H7 (cell line): ENCODE data around the gene NUP98. TPM values are rescaled to one million over a fixed set of nuclear protein-coding genes. Genes with fewer than 3 reads are reported as not detected.

Experiments
- DNase-seq: peaks from one replicate; pipeline ENCODE4 v3.0.0; 2012
- H3K27me3 ChIP-seq: 2 replicates; pipeline ENCODE4 v1.6.0; 2011; ENCODE audit warnings: mild to moderate bottlenecking, low read length; ENCODE audit not compliant: control insufficient read depth, insufficient read depth
- H3K36me3 ChIP-seq: replicated peaks from 2 replicates; pipeline ENCODE4 v1.5.1; 2011; ENCODE audit warnings: low read length; ENCODE audit not compliant: control insufficient read depth, insufficient read depth
- H3K4me3 ChIP-seq: 2 replicates; pipeline ENCODE4 v1.5.1; 2011; ENCODE audit warnings: low read depth, mild to moderate bottlenecking, control low read depth, low read length, moderate library complexity; ENCODE audit not compliant: insufficient read depth
- total RNA-seq: library from RNA; depleted of rRNA; stranded (reverse); fragments of >200 nt; shearing (Covaris generic); gene quantifications from 2 replicates; pipeline ENCODE4 v1.2.3, GENCODE V29; 2014; rRNA removed

The NUP98 gene
- total RNA-seq = 126 and 132 TPM in 2 replicates

DNA sequence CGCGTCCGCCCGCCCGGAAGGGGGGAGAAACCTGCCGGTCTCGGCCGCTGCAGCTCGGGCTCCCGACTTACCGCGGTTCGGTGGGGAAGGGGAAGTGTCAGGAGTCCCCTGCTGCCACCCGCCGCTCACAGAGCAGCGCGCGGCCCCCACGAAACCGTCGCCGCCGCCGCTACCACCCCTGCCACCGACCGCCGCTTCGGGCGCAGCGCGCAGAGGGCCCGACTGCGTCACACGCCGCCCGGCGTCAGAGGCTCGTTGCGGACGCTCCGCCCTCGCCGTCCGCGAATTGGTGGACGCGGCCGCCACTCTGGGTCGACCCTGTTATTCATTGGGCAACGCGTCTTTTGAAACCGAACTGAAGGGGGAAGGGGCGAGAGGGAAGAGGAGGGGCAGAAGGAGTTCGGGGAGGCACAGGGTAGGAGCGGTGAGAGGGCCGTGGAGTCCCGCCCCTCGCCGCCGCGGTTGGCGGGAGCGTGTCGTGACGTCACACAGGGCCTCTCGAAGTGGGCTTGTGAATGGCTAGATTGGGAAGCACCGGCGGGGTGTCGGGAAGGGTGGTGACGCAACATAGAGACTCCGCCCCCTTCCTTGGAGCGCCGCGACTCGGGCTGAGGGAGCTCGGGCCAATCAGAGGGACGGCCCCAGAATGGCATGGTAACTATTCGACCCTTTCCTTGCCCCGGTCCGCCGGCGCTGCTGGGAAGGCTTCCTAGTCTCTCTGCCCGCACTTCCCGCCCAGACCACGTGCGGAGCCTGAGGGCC is at the start of gene NUP98:
NUP98 (minus strand) TSS at position 226 of the 762 bp plus-strand sequence. CDS start 15,437 bp downstream, outside the sequence.
- H3K4me3 ChIP-seq = peak within 1 kb of the TSS; percentile 92
- peaks cover 4% of the 10 kb centered on the region for H3K36me3 ChIP-seq
- H3K27me3 ChIP-seq = no peaks in the 10 kb centered on the region
- DNase-seq = peak; percentile 99

DNA sequence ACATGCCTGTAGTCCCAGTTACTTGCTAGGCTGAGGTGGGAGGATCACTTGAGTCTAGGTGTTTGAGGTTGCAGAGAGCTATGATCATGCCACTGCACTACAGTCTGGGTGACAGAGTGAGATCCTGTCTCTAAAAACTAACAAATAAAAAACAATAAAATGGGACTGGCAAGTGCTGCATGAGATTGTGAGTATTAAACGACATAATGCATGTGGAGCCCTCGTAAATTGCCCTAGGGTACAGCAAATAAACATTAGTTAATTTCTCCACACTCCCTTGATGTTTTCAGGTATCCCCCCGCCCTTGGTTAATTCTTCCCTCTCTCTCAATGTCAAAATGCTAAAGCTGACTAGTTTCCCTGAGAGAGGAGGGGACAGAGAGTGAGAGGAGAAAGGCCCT is 48.3 kb upstream of the NUP98 start:
- H3K27me3 ChIP-seq = no peaks in the 10 kb centered on the region
- no peak for DNase-seq
- no peak overlapping the region for H3K4me3 ChIP-seq

DNA sequence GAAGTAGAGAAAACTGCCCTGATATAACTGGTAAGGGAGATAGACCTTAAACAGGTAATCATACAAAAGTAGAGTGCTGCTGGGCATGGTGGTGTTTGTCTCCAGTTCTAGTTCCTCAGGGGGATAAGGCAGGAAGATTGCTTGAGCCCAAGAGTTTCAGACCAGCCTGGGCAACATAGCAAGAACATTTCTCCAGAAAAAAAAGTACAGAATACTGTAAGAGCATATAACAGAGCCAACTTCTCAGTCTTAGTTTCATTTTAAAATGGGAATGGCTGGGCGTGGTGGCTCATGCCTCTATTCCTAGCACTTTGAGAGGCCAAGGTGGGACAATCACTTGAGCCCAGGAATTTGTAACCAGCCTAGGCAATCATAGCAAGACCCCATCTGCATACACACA is 47.9 kb upstream of the NUP98 start:
- Histone ChIP-seq H3K36me3 (no peaks in the 10 kb centered on the region), H3K27me3 (no peaks in the 10 kb centered on the region), H3K4me3 (no peak overlapping the region)
- no peak for DNase-seq

More for the DNA sequence above, 48.3 kb upstream of the NUP98 start:
- no peaks in the 10 kb centered on the region for H3K36me3 ChIP-seq

DNA sequence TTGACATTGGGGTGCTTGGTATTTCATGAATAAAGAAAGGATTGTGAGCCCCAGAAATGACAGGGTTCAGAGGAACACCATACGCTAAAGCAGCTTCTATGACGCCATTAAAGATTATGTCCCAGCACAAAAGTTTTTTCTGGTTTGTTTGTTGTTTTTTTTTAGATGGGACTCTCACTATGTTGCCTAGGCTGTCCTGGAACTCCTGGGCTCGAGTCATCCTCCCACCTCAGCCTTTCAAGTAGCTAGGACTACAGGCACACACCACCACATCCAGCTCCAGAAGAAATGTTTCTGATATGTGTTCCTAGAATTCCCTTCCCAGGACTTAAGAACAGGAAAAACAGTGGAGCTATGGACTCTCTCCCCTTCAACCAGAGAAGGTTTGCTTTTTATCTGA is 46.0 kb upstream of the NUP98 start:
- no peaks in the 10 kb centered on the region for H3K36me3 ChIP-seq
- no peaks in the 10 kb centered on the region for H3K27me3 ChIP-seq
- no peak for DNase-seq
- no peak overlapping the region for H3K4me3 ChIP-seq

DNA sequence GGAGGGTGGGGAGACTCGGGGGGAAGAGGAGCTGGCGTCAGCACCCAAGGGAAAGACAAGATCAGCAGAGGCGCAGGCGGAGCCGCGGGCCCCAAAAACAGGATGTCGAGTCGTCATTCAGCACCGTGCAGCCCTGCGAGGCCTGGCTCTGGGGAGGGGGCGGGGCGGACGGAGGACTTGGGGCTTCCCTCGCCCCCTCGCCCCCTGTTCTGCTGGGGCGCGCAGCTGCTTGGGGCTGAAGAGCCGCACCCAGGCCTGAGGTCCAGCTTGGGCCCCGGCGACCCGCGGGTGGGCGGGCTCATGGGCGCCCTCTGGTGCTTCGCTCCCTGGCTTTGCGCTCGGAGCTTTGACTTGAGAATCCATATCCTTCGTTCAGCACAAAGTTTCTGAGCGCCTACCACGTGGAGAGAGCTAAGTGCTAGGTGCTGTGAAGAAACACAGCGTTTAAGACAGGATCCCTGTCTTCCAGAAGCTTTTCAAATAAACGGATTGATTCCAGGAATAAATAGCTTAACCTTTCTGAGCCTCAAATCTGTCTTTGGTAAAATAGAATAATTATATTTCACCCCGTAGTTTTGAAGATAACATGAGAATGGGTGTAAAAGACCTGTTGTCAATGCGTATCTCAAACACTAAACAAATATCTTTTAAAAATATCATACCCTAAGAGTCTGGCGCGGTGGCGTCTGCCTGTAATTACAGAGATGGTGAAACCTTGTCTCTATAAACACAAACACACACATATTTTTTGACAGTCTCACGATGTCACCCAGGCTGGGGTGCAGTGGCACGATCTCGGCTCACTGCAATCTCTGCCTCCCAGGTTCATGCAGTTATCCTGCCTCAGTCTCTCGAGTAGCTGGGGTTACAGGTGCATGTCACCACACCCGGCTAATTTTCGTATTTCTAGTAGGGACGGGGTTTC is 44.3 kb upstream of the NUP98 start:
- H3K4me3 ChIP-seq = peak overlapping the region; percentile 55
- DNase-seq = peak; percentile 91
- no peaks in the 10 kb centered on the region for H3K27me3 ChIP-seq
- H3K36me3 ChIP-seq = no peaks in the 10 kb centered on the region

DNA sequence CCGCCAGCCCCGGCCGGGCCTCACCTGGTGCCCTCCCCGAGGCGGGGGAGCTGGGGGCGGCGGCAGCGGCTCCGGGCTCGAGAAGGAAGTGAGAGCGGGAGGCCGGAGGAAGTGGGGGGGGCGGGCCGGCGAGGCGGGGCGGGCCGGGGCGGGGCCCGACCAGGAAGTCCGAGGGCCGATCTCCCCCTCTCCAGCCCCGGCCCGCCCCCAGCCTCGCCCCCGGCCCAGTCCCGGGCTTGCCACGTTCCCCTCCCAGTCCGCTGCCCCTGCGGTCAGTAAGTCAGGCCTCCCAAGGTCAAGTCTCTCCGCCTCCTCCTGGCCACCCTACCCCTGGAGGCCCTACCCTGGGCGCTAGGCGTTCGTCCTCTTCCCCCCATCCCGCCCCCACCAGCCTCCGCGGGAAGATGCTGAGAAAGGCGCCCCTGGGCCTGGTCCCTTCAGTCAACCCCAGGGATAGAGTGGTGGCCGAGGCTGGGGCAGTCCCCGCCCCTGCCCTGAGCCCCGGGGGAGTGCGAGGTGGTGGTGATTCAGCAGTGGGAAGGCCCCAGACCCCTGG is 43.6 kb upstream of the NUP98 start, which contains the start of gene RHOG:
RHOG (minus strand) TSS at position 90 of the 556 bp plus-strand sequence. CDS start 12,821 bp downstream, outside the sequence.
- Histone ChIP-seq H3K27me3 (no peaks in the 10 kb centered on the region), H3K36me3 (no peaks in the 10 kb centered on the region), H3K4me3 (peak within 1 kb of the TSS; percentile 74)
- peak; percentile 99 for DNase-seq

DNA sequence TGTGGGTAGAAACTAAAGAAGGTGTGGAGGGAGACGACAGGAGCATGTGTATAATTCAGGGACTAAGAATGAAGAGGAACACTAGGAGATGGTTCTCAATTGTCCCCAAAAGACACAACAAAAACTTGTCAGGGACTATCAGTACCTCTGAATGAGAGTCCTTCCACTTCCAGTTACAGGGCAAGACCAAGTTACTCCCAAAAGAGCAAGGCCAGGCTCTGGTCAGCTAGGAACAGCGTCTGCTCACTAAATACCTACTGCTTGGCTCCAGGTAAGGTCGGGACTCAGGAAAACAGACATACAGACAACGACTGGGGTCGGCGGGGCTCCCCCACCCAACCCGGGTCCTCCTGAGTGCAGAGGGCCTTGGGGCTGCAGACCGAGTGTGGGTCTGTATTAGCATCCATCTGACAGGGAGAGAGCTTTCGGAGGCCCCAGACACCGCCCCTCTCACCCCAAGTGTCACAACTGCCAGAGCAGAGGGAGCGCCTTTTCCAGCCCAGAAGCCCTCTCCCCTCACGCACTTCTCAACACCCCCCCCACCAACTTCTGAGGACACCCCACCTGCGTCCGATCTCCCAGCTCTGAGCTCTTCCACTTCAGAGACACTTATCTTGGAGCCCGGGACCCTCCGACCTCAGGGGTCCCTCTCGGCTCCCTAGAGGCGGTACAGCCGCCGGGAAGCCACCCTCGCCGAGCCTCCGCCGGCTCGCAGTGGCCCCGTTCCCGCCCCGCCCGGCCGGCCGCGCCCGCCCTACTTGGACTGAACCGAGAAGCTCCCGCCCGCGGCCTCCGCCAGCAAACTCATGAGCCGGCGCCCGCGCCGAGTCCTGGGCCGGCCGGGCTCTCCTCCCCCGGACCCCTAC is 42.9 kb upstream of the NUP98 start:
- H3K27me3 ChIP-seq = no peaks in the 10 kb centered on the region
- peak overlapping the region; percentile 74 for H3K4me3 ChIP-seq
- H3K36me3 ChIP-seq = no peaks in the 10 kb centered on the region
- DNase-seq = peak; percentile 82

DNA sequence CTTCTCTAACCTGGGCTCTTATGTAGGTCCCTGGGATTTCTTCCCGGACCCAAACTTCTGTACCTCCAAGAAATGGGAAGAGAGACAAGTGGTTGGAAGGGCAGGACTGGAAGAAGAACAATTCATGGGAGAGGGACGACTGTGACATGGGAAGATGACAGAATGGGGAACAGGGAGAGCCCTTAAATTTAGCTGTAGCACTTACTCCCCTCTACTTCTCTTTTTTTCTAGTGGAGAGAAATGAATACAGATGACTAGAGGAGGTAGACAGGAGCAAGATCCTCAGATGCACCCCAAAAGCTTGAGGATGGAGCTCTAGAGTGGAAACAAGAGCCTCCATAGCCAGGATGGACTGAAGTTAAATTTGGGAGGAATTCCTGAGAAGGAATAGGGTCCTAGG is 41.1 kb upstream of the NUP98 start:
- H3K27me3 ChIP-seq = no peaks in the 10 kb centered on the region
- no peak overlapping the region for H3K4me3 ChIP-seq
- DNase-seq = no peak
- no peaks in the 10 kb centered on the region for H3K36me3 ChIP-seq

DNA sequence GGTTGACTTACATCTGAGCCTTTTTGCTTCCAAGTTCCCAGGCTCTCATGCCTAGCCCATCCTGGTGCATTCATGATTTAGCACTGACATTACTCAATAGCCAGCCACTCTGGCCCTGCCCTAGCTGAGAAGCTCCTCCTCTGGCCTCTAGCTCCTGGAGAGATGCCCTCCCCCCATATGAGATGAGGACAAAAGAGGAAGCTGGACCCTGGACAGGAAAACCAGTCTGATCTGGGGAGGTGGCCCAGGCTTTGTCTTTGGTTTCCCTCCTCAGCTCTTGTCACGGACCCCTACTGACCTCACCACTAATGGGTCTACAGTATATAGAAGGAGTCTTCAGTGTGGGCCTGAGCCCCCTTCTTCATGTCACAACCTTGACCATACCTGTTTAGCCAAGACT is 40.4 kb upstream of the NUP98 start:
- Histone ChIP-seq H3K4me3 (no peak overlapping the region), H3K27me3 (no peaks in the 10 kb centered on the region), H3K36me3 (no peaks in the 10 kb centered on the region)
- DNase-seq = peak; percentile 41

DNA sequence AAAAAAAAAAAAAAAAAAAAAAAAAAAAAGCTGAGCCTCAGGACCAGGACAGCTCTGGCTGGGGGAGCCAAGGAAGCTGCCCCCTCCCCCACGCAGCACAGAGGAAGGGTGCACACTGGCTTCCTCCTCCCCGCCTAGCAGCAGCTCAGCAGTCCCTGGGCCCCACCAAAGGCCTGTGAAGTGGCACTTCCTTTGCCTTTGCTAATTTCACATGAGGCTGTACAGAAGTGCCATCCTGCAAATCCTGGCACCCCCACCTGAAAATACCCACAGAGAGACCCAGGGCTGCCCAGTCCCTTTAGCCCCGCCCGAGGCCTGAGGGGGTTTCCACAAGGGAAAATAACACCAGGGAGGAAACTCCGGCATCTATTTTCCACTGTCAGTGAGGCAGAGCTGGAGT is 39.5 kb upstream of the NUP98 start:
- H3K27me3 ChIP-seq = no peaks in the 10 kb centered on the region
- H3K36me3 ChIP-seq = no peaks in the 10 kb centered on the region
- no peak overlapping the region for H3K4me3 ChIP-seq
- no peak for DNase-seq

DNA sequence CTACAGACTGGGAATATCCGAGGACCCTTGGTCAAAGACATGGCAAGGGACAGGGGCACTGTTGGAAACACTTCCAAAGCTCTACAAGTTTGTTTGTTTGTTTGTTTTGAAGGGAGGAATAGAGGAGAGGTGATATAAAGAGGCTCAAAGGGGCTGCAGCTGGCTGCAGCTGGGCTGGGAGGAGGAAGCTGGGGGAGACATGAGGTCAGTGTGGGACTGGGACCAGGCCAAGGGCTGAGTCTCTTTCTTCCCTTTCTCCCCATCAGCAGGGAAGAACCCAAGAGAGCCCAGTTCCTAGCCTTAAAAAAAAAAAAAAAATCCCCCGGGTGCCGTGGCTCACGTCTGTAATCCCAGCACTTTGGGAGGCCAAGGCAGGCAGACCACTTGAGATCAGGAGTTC is 38.4 kb upstream of the NUP98 start:
- H3K27me3 ChIP-seq = no peaks in the 10 kb centered on the region

DNA sequence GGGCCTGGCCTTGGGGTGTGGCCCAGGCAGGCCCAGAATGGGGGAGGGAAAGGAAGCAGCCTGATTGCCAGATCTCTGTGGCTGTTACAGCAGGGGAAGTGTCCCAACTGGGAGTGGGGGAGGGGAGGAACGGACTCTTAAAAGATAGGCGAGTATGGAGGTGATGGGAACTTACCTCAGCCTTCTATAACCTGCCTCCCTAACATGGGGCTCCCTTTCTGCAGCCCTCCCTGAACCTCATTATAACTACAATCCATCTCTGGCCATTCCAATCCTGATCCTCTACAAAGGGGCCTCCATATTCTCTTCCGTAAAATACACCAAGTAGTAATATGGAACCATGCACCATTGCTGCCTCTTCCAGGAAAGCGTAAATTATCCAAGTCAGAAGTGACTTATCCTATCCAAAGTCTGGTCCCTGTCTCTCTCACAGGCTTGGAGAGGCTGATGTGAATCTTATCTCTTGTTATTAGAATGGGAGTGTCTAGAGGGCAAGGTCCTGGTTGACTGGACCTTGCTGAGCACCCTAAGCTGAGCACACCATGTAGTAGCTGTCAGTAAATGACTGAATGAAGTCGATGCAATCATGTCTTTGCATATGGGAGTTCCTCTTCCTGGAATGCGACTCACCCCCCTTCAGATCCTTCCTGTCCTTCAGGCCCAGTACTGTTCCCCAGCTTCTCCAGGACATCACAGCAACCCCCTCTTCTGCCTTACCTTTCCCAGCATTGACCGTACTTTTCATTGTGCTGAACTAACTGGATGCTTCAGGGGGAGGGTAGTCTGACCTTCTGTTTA is 37.5 kb upstream of the NUP98 start:
- Histone ChIP-seq H3K27me3 (no peaks in the 10 kb centered on the region), H3K36me3 (peaks cover 2% of the 10 kb centered on the region; the same call in 1 of the 2 replicates), H3K4me3 (no peak overlapping the region)
- peak; percentile 59 for DNase-seq

More for the DNA sequence above, 38.4 kb upstream of the NUP98 start:
- DNase-seq = no peak
- Histone ChIP-seq H3K4me3 (no peak overlapping the region), H3K36me3 (no peaks in the 10 kb centered on the region)

DNA sequence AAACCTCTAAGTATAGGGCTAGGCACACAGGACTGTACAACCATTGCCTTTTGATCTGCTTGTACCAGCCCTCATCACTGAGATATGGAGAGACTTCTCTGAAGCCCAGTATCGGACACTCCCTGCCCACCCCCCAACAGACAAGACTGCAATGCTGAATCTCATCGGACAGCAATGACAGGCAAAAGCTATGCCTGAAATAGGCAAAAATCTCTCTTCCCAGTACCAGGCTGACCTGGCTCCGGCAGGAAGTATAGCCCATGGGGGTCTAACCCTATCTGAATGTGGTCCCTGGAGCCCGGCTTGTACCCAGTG is 37.0 kb upstream of the NUP98 start:
- DNase-seq = no peak
- peaks cover 2% of the 10 kb centered on the region; the same call in 1 of the 2 replicates for H3K36me3 ChIP-seq
- H3K4me3 ChIP-seq = no peak overlapping the region
- H3K27me3 ChIP-seq = no peaks in the 10 kb centered on the region
